ENCODE data around the gene DNAH6. TPM values are rescaled to one million over a fixed set of nuclear protein-coding genes. Genes with fewer than 3 reads are reported as not detected.
"Not testable (repeated sequence)": the region's sequence is repeated elsewhere in the genome, so short reads cannot be mapped to it uniquely, and the experiment has no call there.

DNAH6 gene
- total RNA-seq, 1 donor from 2014 or later: not detected

- no peak for DNase-seq (ENCODE audit: low read depth, low spot score)
These were observed 349.0 kb downstream of the DNAH6 start for GRCh38 chr2:84865181-84865783.

GRCh38 chr2:84866122-84866521 lies 349.8 kb downstream of the DNAH6 start:
- no peak for DNase-seq (ENCODE audit: low read depth, low spot score)

GRCh38 chr2:84868327-84868726 lies 352.0 kb downstream of the DNAH6 start:
- DNase-seq (ENCODE audit: low read depth, low spot score): not testable (repeated sequence)

Other genes starting within 250 kb of the DNAH6 start
- gene SUCLG1, start 57.2 kb upstream of the DNAH6 start, total RNA-seq: 52.0 and 77.7 TPM in 2 replicates

Measured in pulmonary artery endothelial cell (primary cell).